Thoracic aorta (tissue), 2 donors: ENCODE results near the gene G6PC3. TPM values are rescaled to one million over a fixed set of nuclear protein-coding genes. Genes with fewer than 3 reads are reported as not detected.
A peak's percentile ranks its signal among the peaks of the same experiment; 100 is the strongest.

ENCODE experiments used
- ATAC-seq: fragments of 150-250 bp; one replicate; pipeline ENCODE4 v1.8.0; 2017; ENCODE audit warnings: low read depth; ENCODE audit not compliant: insufficient number of reproducible peaks, low FRiP score
- DNase-seq: peaks from one replicate; pipeline ENCODE4 v3.0.0-alpha.2; 2020; ENCODE audit warnings: low spot score
- H3K27ac ChIP-seq, 2 donors: fragments of 200-600 bp; sonication (generic); 1 replicate in 1 of 2; 2 replicates in 1 of 2; pipeline ENCODE4 v1.5.1; 2016; ENCODE audit warnings: mild to moderate bottlenecking in 2 of 2, moderate library complexity in 2 of 2
- H3K27me3 ChIP-seq: fragments of 200-600 bp; sonication (generic); replicated peaks from 2 replicates; pipeline ENCODE4 v1.6.0; 2016; ENCODE audit warnings: mild to moderate bottlenecking; ENCODE audit not compliant: insufficient read depth
- H3K36me3 ChIP-seq: fragments of 200-600 bp; sonication (generic); one replicate; pipeline ENCODE4 v1.5.1; 2016
- H3K4me1 ChIP-seq, 2 donors: fragments of 200-600 bp; sonication (generic); 1 replicate in 1 of 2; 2 replicates in 1 of 2; pipeline versions ENCODE4 v1.5.1 to v1.6.0; 2016; ENCODE audit warnings: low read depth in 2 of 2, mild to moderate bottlenecking in 1 of 2; ENCODE audit not compliant: control insufficient read depth in 1 of 2
- H3K4me3 ChIP-seq: fragments of 200-600 bp; sonication (generic); 2 replicates; pipeline ENCODE4 v1.5.1; 2016; ENCODE audit warnings: mild to moderate bottlenecking
- H3K9me3 ChIP-seq: fragments of 200-600 bp; sonication (generic); 2 replicates; pipeline ENCODE4 v1.5.1; 2016
- total RNA-seq, 2 donors: library from RNA; depleted of rRNA; stranded (reverse); fragments of >200 nt; gene quantifications; one replicate each; pipeline versions ENCODE4 v1.1.0 to v1.2.3, GENCODE V29; 2016
- TF ChIP-seq, protein P1 (sequence below): fragments of 200-600 bp; sonication (generic); IDR thresholded peaks from one replicate; pipeline ENCODE4 v1.5.1; 2019; ENCODE audit warnings: antibody characterized with exemption

G6PC3 gene
- total RNA-seq, 2 donors from 2014 or later: 26.4 to 54.6 TPM

- ATAC-seq: no peak
- H3K4me3 ChIP-seq: no peak overlapping the region
- H3K4me1 ChIP-seq: no peaks in the 10 kb centered on the region
- TF ChIP-seq, protein P1, sequence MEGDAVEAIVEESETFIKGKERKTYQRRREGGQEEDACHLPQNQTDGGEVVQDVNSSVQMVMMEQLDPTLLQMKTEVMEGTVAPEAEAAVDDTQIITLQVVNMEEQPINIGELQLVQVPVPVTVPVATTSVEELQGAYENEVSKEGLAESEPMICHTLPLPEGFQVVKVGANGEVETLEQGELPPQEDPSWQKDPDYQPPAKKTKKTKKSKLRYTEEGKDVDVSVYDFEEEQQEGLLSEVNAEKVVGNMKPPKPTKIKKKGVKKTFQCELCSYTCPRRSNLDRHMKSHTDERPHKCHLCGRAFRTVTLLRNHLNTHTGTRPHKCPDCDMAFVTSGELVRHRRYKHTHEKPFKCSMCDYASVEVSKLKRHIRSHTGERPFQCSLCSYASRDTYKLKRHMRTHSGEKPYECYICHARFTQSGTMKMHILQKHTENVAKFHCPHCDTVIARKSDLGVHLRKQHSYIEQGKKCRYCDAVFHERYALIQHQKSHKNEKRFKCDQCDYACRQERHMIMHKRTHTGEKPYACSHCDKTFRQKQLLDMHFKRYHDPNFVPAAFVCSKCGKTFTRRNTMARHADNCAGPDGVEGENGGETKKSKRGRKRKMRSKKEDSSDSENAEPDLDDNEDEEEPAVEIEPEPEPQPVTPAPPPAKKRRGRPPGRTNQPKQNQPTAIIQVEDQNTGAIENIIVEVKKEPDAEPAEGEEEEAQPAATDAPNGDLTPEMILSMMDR: no peak
- H3K9me3 ChIP-seq: no peaks in the 10 kb centered on the region
- peaks cover 87% of the 10 kb centered on the region for H3K36me3 ChIP-seq
- DNase-seq: no peak
- no peak overlapping the region for H3K27ac ChIP-seq
- no peaks in the 10 kb centered on the region for H3K27me3 ChIP-seq
Observed at GRCh38 chr17:44079877-44080821, 9.6 kb downstream of the G6PC3 start.

GRCh38 chr17:44081681-44082080 lies 11.1 kb downstream of the G6PC3 start:
- ATAC-seq (no peak), DNase-seq (no peak)
- Histone ChIP-seq H3K27ac (peak overlapping the region; percentile 18 to 36), H3K27me3 (no peaks in the 10 kb centered on the region), H3K36me3 (peaks cover 88% of the 10 kb centered on the region), H3K9me3 (no peaks in the 10 kb centered on the region), H3K4me3 (no peak overlapping the region), H3K4me1 (no peaks in the 10 kb centered on the region)
- TF ChIP-seq, protein P1: no peak

DNA sequence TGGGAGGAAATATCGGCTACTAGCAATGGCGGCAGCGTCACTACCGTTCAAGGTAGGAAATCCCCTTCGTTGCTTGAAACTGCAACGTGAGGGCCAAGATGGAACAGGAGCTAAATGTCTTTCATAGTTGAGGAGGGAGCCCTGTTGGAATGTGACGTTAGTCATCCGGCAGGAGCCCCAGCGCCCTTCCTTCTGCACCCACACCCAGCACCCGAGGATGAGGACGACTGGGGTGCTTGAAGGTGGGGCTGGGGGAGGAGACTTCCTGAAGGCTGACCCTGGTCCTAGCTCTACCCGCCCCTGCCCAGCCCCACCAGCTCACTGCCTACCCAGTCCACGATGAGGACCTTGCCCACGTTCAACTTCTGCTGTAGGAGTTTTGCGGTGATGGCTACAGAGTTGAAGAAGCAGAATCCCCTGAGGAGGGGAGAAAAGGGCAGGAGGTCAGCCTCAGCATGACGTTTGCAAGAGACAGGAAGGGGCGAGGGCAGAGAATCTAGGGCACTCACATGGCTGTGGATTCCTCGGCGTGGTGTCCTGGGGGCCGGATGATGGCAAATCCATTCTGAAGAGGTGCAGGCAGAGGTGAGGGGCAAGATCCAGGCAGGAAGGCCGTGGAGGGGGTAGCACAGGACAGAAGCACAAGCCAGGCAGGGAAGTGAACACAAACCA lies 11.9 kb downstream of the G6PC3 start:
- DNase-seq (no peak), ATAC-seq (no peak)
- Histone ChIP-seq H3K4me1 (no peaks in the 10 kb centered on the region), H3K27ac (peak overlapping the region; percentile 18 to 36), H3K36me3 (peaks cover 82% of the 10 kb centered on the region), H3K4me3 (no peak overlapping the region), H3K9me3 (no peaks in the 10 kb centered on the region), H3K27me3 (no peaks in the 10 kb centered on the region)
- TF ChIP-seq, protein P1: no peak

GRCh38 chr17:44083250-44083849 lies 12.8 kb downstream of the G6PC3 start:
- H3K27ac ChIP-seq: no peak overlapping the region
- no peak for ATAC-seq
- no peaks in the 10 kb centered on the region for H3K27me3 ChIP-seq
- TF ChIP-seq, protein P1: no peak
- H3K36me3 ChIP-seq: peaks cover 78% of the 10 kb centered on the region
- no peak for DNase-seq
- no peaks in the 10 kb centered on the region for H3K4me1 ChIP-seq
- H3K9me3 ChIP-seq: no peaks in the 10 kb centered on the region
- H3K4me3 ChIP-seq: no peak overlapping the region

GRCh38 chr17:44084131-44084538 lies 13.6 kb downstream of the G6PC3 start:
- no peaks in the 10 kb centered on the region for H3K9me3 ChIP-seq
- no peaks in the 10 kb centered on the region for H3K27me3 ChIP-seq
- H3K4me3 ChIP-seq: no peak overlapping the region
- H3K4me1 ChIP-seq: no peaks in the 10 kb centered on the region
- H3K27ac ChIP-seq: no peak overlapping the region
- H3K36me3 ChIP-seq: peaks cover 80% of the 10 kb centered on the region
- TF ChIP-seq, protein P1: peak; percentile 7
- DNase-seq: no peak
- no peak for ATAC-seq
